HepG2 (cell line): ENCODE results near the gene SNUPN. TPM values are rescaled to one million over a fixed set of nuclear protein-coding genes. Genes with fewer than 3 reads are reported as not detected.

ENCODE experiments used
- CHCHD3 ChIP-seq: sonication (generic); formaldehyde crosslinking; IDR thresholded peaks from 2 replicates; pipeline ENCODE4 v1.8.0; 2022; ENCODE audit warnings: mild to moderate bottlenecking, missing genetic modification reagents, moderate library complexity
- CREBL2 ChIP-seq: sonication (generic); formaldehyde crosslinking; IDR thresholded peaks from 2 replicates; pipeline ENCODE4 v1.8.1; 2023; ENCODE audit warnings: missing genetic modification reagents, mild to moderate bottlenecking, borderline replicate concordance
- CSRNP2 ChIP-seq: sonication (generic); formaldehyde crosslinking; conservative IDR thresholded peaks from 2 replicates; pipeline ENCODE4 v1.8.0; 2022; ENCODE audit warnings: low read depth, missing genetic modification reagents
- GZF1 ChIP-seq: sonication (generic); formaldehyde crosslinking; IDR thresholded peaks from 2 replicates; pipeline ENCODE4 v1.5.1; 2020; ENCODE audit warnings: mild to moderate bottlenecking, missing genetic modification reagents
- MYC ChIP-seq: sonication (generic); formaldehyde crosslinking; IDR thresholded peaks from 2 replicates; pipeline ENCODE4 v1.9.0; 2021; ENCODE audit warnings: missing genetic modification reagents, borderline replicate concordance
- NR0B2 ChIP-seq: sonication (generic); formaldehyde crosslinking; IDR thresholded peaks from 2 replicates; pipeline ENCODE4 v1.4.0; 2020; ENCODE audit warnings: mild to moderate bottlenecking, missing genetic modification reagents
- POLR2AphosphoS5 ChIP-seq: IDR thresholded peaks from 2 replicates; pipeline ENCODE4 v1.6.1; 2012; ENCODE audit warnings: low read depth, low read length
- PRPF4 ChIP-seq: fragments of 200-400 bp; formaldehyde crosslinking; IDR thresholded peaks from 2 replicates; pipeline ENCODE4 v1.6.1; 2016; ENCODE audit warnings: low read length, low read depth; ENCODE audit not compliant: poor library complexity, severe bottlenecking
- REST ChIP-seq, 2 experiments: IDR thresholded peaks; 2 replicates each; pipeline ENCODE4 v1.6.1; 2011 to 2012; ENCODE audit warnings: low read length in 2 of 2, borderline replicate concordance in 1 of 2, low read depth in 1 of 2, mild to moderate bottlenecking in 1 of 2, moderate library complexity in 1 of 2
- SRY ChIP-seq: sonication (generic); formaldehyde crosslinking; IDR thresholded peaks from 2 replicates; pipeline ENCODE4 v1.8.0; 2022; ENCODE audit warnings: mild to moderate bottlenecking, missing genetic modification reagents
- TEAD3 ChIP-seq: optimal IDR thresholded peaks from 2 replicates; pipeline ENCODE3; 2016; ENCODE audit warnings: borderline replicate concordance
- TP53 ChIP-seq: sonication (generic); formaldehyde crosslinking; conservative IDR thresholded peaks from 2 replicates; pipeline ENCODE4 v1.4.0; 2020; ENCODE audit warnings: missing genetic modification reagents
- ZBTB4 ChIP-seq: sonication (generic); formaldehyde crosslinking; IDR thresholded peaks from 2 replicates; pipeline ENCODE4 v1.4.0; 2020; ENCODE audit warnings: missing genetic modification reagents, mild to moderate bottlenecking, borderline replicate concordance
- ZBTB7A ChIP-seq: sonication (generic); formaldehyde crosslinking; IDR thresholded peaks from 2 replicates; pipeline ENCODE4 v1.8.0; 2022; ENCODE audit warnings: mild to moderate bottlenecking, missing genetic modification reagents
- ZFP41 ChIP-seq: sonication (generic); formaldehyde crosslinking; IDR thresholded peaks from 2 replicates; pipeline ENCODE4 v1.4.0; 2020; ENCODE audit warnings: mild to moderate bottlenecking, missing genetic modification reagents, borderline replicate concordance
- ZNF263 ChIP-seq: sonication (generic); formaldehyde crosslinking; IDR thresholded peaks from 2 replicates; pipeline ENCODE4 v1.4.0; 2020; ENCODE audit warnings: missing genetic modification reagents
- ZNF432 ChIP-seq: sonication (generic); formaldehyde crosslinking; IDR thresholded peaks from 2 replicates; pipeline ENCODE4 v1.5.0; 2020; ENCODE audit warnings: missing genetic modification reagents, mild to moderate bottlenecking, borderline replicate concordance
- ZNF451 ChIP-seq: sonication (generic); formaldehyde crosslinking; IDR thresholded peaks from 2 replicates; pipeline ENCODE4 v1.5.0; 2020; ENCODE audit warnings: mild to moderate bottlenecking, missing genetic modification reagents
- ZNF484 ChIP-seq: sonication (generic); formaldehyde crosslinking; IDR thresholded peaks from 2 replicates; pipeline ENCODE4 v1.5.1; 2020; ENCODE audit warnings: mild to moderate bottlenecking, low read depth, missing genetic modification reagents, borderline replicate concordance
- polyA plus RNA-seq, 8 experiments: library from polyadenylated mRNA; depleted of rRNA in 3 of 8; stranded (reverse) in 7 of 8; unstranded in 1 of 8; fragments of >200 nt; fragmentation: Illumina TruSeq in 4 of 8; extraction: Trizol in 4 of 8; gene quantifications; 2 replicates each; pipeline versions ENCODE4 v1.2.1 to v1.2.3, GENCODE V29; 2011 to 2016; ENCODE audit warnings: low read depth in 4 of 8, missing spikeins in 1 of 8, mixed read lengths in 1 of 8; ENCODE audit not compliant: insufficient read depth in 1 of 8
- total RNA-seq, 5 experiments: library from RNA; depleted of rRNA; stranded (reverse); fragments of >200 nt; fragmentation: Illumina TruSeq; extraction: Trizol; gene quantifications; 2 replicates each; pipeline ENCODE4 v1.2.3, GENCODE V29; 2016; ENCODE audit warnings: low read depth in 1 of 5

SNUPN gene
- total and polyA plus RNA-seq, 2 of the 13 experiments (the other 11 are each of a cell fraction or from before 2014, with no cell fraction given): 9.0 to 16.4 TPM

- TF ChIP-seq REST (IDR thresholded peaks at IDR 0.05; ENCODE audit: borderline replicate concordance in 1 of 2, low read depth in 1 of 2, low read length in 2 of 2): 0 out of 4 replicates have a peak, but pooled peaks of 1 of the 2 experiments have one; percentile 24
- 0 out of 2 replicates have a peak, but pooled peaks have one; percentile 32 for TF ChIP-seq ZNF484 (CRISPR knock-in tag)
- no peak for TF ChIP-seq CHCHD3 (CRISPR knock-in tag)
- peak; percentile 89 for TF ChIP-seq POLR2AphosphoS5
- TF ChIP-seq ZBTB4: no peak
- no peak for TF ChIP-seq ZBTB7A (CRISPR knock-in tag)
- TF ChIP-seq ZNF432 (CRISPR knock-in tag): no peak
- TF ChIP-seq ZNF263 (CRISPR knock-in tag): peak; percentile 72
- TF ChIP-seq CSRNP2 (CRISPR knock-in tag): no peak
- TF ChIP-seq ZNF451 (CRISPR knock-in tag): peak; percentile 81
- peak; percentile 91 for TF ChIP-seq MYC (CRISPR knock-in tag)
- 0 out of 2 replicates have a peak, but pooled peaks have one; percentile 5 for TF ChIP-seq ZFP41
- peak; percentile 53; the same call in 1 of the 2 replicates for TF ChIP-seq TP53 (CRISPR knock-in tag)
- TF ChIP-seq CREBL2 (CRISPR knock-in tag): no peak
- peak; percentile 58 for TF ChIP-seq TEAD3 (CRISPR knock-in tag)
- TF ChIP-seq NR0B2 (CRISPR knock-in tag): peak; percentile 69; the same call in 1 of the 2 replicates
- no peak for TF ChIP-seq PRPF4
- no peak; the same call in 1 of the 2 replicates for TF ChIP-seq SRY (CRISPR knock-in tag)
- no peak for TF ChIP-seq GZF1 (CRISPR knock-in tag)
These were observed at the start of gene SNUPN (continued) for GRCh38 chr15:75625542-75626347.
